Activated CD8-positive, alpha-beta memory T cell treated with anti-CD3 and anti-CD28 coated beads, Interleukin-2, amount 50 U/mL, for 48 hours (primary cell): ENCODE results near the gene CCT4.
"Not testable (repeated sequence)": the region's sequence is repeated elsewhere in the genome, so short reads cannot be mapped to it uniquely, and the experiment has no call there.

Experiments
- DNase-seq: peaks from one replicate; pipeline ENCODE4 v3.0.0-alpha.2; 2020

The CCT4 gene

GRCh38 chr2:61888267-61889055 lies at the start of gene CCT4:
CCT4 (minus strand) TSS chr2:61888656; CDS start chr2:61888507, 149 bp downstream.
- peak; percentile 100 for DNase-seq

- no peak for DNase-seq
These were observed 49.4 kb upstream of the CCT4 start for GRCh38 chr2:61937886-61938285.

- no peak for DNase-seq
These were observed 48.6 kb upstream of the CCT4 start for GRCh38 chr2:61937098-61937497.

- no peak for DNase-seq
These were observed 40.5 kb upstream of the CCT4 start for GRCh38 chr2:61928826-61929461.

- no peak for DNase-seq
These were observed 38.3 kb upstream of the CCT4 start for GRCh38 chr2:61926531-61927477.

- DNase-seq: no peak
These were observed 36.6 kb upstream of the CCT4 start for GRCh38 chr2:61924895-61925663.

- DNase-seq: no peak
These were observed 34.3 kb upstream of the CCT4 start for GRCh38 chr2:61922714-61923113.

GRCh38 chr2:61920548-61920947 lies 32.1 kb upstream of the CCT4 start:
- no peak for DNase-seq

GRCh38 chr2:61914794-61915193 lies 26.3 kb upstream of the CCT4 start:
- not testable (repeated sequence) for DNase-seq

GRCh38 chr2:61911510-61911909 lies 23.1 kb upstream of the CCT4 start:
- no peak for DNase-seq

- DNase-seq: no peak
These were observed 22.1 kb upstream of the CCT4 start for GRCh38 chr2:61910603-61911002.

- DNase-seq: no peak
These were observed 20.7 kb upstream of the CCT4 start for GRCh38 chr2:61909116-61909515.

GRCh38 chr2:61906186-61906470 lies 17.7 kb upstream of the CCT4 start:
- no peak for DNase-seq

GRCh38 chr2:61905372-61906185 lies 17.1 kb upstream of the CCT4 start, which contains the start of gene COMMD1:
COMMD1 (plus strand) TSS chr2:61905674; CDS start chr2:61905679, 5 bp downstream.
- peak; percentile 92 for DNase-seq

GRCh38 chr2:61900281-61900680 lies 11.8 kb upstream of the CCT4 start:
- no peak for DNase-seq

GRCh38 chr2:61898810-61899209 lies 10.4 kb upstream of the CCT4 start:
- no peak for DNase-seq

GRCh38 chr2:61887717-61888266 lies 664 bp downstream of the CCT4 start:
- DNase-seq: no peak

GRCh38 chr2:61885896-61886603 lies 2.4 kb downstream of the CCT4 start:
- DNase-seq: no peak

- no peak for DNase-seq
These were observed 5.6 kb downstream of the CCT4 start for GRCh38 chr2:61882850-61883249.

- not testable (repeated sequence) for DNase-seq
These were observed 9.1 kb downstream of the CCT4 start for GRCh38 chr2:61879351-61879750.

GRCh38 chr2:61878761-61879160 lies 9.7 kb downstream of the CCT4 start:
- no peak for DNase-seq
